ENCODE measurements around the gene LRMDA.

The LRMDA gene

DNA sequence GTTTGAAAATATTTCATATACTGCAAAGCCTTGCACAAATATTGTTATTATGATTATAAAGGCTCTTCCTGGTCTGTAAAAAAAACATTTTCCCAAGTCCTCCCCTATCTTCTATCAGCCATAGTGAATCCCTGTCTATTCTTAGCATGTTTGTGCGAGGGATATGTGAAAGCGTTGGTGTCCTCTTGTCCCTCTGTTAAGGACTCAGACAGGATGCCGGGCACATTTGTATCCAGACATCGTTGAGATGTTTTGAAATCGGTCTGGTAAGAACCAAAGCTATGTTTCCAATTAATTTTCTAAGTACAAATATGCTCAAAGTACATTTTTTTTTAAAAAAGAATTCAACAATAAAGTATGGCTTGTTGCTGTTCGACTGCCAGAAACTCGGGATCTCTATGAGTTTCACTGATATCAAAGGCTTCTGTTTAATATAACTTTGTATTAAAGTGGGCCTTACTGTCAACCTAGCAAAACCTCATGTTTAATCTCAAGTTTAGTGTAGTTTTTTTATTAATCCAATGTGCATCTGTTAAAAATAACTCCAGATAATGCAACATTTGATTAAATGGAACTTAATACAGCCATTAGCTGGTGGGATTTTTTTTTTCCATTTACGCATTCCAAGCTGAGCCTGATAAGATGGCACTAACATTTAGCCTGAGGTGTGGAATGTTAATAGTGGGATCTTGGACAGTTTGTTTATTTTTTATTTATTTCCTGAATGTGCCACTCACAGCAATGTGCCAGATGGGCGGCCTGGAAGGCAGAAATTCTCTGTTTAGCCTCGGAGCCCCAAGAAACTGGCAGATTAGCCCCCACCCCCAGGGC lies 754.3 kb downstream of the LRMDA start:
- no peak overlapping the region for H3K4me3 ChIP-seq (ENCODE audit: low read length)
- no peak for TF ChIP-seq ZNF274 (IDR thresholded peaks at IDR 0.05; ENCODE audit: low read depth, low read length)

DNA sequence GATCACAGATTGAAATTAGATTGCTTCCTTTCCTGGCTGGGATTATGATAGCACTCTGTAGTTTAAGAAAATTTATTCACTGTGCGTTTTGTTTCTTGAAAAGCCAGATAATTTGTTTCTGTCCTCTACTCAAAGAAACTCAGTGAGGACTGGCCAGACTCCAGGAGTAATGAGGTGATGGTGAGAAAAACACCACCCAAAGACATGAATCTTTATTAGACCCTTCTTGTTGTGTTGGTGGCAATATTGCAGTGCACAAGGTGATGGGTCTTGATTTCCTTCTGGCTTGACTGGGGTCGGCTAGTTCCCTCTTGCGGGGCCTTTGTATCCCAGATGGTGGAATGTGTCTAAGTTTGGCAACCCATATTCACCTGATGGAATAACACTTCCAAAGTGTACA lies 756.8 kb downstream of the LRMDA start:
- no peak for TF ChIP-seq ZNF274 (IDR thresholded peaks at IDR 0.05; ENCODE audit: low read depth, low read length)
- no peak overlapping the region for H3K4me3 ChIP-seq (ENCODE audit: low read length)

DNA sequence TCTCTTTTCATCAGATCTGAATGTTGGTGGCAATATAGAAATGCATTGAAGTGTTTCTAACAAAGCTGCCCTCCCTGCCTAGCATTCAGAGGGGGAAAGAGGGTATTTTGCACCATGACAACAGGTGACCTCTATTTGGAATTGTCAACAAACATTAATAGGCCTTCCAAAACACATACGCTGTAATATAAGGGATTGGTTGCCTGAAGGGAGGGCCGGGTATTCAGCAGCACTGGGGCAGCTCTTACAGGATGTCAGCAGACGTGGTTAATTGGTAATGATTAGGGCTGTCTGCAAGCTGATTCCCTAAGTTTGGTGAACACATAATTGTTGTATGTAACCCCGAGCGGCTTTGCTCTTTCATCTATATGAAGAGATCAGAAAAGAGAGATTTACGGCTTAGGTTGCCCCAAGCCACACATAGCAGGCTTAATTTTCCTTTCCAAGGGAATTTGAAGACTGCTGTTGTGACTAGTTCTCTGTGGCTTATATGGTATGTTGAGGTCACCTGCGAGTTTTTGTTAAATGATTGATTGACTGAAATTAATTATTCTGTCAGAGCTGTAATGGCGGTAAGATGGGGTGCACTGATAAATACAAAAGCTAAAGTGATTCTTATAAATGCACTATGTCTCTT lies 759.3 kb downstream of the LRMDA start:
- H3K4me3 ChIP-seq (ENCODE audit: low read length): no peak overlapping the region
- TF ChIP-seq ZNF274 (IDR thresholded peaks at IDR 0.05; ENCODE audit: low read depth, low read length): no peak

DNA sequence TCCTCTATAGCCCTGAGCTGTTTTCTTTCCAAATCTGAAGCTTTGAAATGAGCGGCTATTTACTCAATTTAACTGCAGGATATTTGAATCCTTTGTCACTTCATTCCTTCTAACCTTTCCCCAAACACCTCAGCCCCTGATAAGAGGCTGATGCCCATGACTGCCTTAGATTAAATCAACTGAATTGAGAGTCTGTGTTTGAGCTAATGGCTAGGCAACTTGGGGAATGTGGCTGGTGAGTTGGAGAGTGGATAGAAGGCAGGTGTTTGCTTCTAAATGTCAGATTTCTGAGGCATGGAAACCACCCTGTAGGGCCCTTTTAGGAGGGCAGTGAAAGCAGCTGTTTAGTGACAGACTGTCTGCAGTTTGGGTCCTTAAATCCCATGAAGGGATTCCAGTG lies 759.9 kb downstream of the LRMDA start:
- no peak for TF ChIP-seq ZNF274 (IDR thresholded peaks at IDR 0.05; ENCODE audit: low read depth, low read length)
- no peak overlapping the region for H3K4me3 ChIP-seq (ENCODE audit: low read length)

DNA sequence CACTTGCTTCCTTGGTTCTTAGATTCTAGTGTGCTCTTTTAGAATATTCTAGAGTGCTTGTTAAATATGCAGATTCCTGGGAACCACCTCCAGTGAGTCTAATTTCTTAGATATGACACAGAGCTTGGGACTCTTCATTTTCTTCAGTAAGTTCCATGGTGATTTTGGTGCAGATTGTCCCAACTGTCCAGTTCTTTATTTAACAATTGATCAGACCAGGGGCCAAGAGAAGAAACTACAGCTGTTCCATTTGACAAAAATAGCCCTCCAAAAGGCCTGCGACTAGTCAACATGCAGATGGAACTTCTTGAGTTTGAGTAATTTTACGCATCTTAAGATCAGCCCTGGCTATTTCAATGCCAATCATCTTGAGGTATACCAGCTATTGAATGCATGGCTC lies 760.7 kb downstream of the LRMDA start:
- TF ChIP-seq ZNF274 (IDR thresholded peaks at IDR 0.05; ENCODE audit: low read depth, low read length): no peak
- H3K4me3 ChIP-seq (ENCODE audit: low read length): no peak overlapping the region

DNA sequence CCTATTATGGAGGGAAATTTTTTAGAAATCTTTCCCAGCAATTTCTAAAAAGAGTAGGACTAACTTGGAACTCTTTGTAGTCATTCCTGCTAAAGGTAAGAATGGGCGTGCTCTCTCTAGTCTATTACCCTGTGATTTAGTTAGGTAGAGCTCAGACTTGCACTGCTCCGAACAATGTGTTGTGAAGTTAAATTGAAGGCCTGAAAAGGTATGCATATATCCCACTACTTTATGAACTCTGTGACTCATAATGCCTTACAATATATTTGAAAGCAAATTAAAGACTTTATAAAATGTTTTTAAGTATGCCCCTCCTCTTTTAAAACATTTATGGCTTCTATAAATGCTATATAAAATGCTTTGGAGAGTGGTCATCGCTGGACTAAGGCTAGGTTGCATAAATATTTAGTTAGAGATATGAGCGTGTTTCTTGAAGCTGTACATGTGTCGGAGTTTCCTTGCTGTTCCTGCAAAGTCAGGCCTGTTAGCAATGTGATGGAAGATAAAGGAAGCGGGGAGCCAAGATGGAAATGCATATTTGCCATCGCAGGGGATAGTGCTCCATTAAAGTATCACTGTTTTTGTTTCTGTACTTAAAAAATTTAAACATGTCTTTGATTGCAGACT lies 761.4 kb downstream of the LRMDA start:
- no peak overlapping the region for H3K4me3 ChIP-seq (ENCODE audit: low read length)
- TF ChIP-seq ZNF274 (IDR thresholded peaks at IDR 0.05; ENCODE audit: low read depth, low read length): no peak

DNA sequence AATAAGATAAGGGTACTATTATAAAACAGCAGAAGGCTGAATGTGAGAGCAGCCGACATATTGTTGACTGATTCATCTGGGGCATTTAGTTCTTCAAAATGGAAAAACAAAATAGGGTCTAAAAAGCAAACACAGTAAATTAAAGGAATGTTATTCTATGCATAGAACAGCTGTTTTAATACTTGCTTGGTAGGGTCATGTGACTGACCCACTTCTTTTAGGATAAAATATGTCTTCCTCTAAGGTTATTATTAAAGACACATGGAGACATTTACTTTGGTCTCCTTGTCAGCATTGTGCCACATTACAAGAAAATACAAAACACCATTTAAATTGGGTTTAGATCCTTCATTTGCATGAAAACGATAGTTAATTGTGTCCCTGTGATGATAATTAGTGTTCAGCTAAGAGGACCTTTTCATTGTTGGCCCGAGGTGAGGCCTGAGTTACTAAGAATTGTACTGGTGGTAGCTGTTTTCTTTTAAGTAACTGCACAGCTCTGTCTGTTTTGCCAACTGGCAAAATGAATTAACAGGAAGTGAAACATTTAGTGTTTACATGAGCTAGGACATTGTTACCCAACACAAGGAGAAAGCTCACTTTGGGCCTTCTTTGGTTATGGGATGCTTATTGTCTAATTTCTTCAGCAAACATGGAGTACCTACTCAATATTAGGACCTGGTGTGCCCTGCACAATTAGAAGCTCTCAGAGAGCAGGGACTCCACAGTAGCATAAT lies 764.4 kb downstream of the LRMDA start:
- no peak overlapping the region for H3K4me3 ChIP-seq (ENCODE audit: low read length)
- TF ChIP-seq ZNF274 (IDR thresholded peaks at IDR 0.05; ENCODE audit: low read depth, low read length): no peak

DNA sequence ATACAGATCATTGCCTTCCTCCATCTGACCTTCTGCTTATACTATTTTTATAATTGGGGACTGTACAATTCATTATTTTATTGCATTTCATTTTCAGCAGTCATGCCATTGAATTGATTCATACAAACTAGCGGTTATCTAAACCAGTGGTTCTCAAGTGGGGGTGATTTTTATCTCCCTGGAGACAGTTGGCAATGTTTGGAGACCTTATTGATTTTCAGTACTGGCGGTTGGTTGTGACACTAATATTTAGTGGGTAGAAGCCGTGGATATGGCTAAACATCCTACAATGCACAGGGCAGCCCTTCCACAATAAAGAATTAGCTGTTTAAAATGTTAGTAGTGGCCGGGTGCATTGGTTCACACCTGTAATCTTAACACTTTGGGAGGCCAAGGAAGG lies 765.9 kb downstream of the LRMDA start:
- TF ChIP-seq ZNF274 (IDR thresholded peaks at IDR 0.05; ENCODE audit: low read depth, low read length): no peak
- H3K4me3 ChIP-seq (ENCODE audit: low read length): no peak overlapping the region

DNA sequence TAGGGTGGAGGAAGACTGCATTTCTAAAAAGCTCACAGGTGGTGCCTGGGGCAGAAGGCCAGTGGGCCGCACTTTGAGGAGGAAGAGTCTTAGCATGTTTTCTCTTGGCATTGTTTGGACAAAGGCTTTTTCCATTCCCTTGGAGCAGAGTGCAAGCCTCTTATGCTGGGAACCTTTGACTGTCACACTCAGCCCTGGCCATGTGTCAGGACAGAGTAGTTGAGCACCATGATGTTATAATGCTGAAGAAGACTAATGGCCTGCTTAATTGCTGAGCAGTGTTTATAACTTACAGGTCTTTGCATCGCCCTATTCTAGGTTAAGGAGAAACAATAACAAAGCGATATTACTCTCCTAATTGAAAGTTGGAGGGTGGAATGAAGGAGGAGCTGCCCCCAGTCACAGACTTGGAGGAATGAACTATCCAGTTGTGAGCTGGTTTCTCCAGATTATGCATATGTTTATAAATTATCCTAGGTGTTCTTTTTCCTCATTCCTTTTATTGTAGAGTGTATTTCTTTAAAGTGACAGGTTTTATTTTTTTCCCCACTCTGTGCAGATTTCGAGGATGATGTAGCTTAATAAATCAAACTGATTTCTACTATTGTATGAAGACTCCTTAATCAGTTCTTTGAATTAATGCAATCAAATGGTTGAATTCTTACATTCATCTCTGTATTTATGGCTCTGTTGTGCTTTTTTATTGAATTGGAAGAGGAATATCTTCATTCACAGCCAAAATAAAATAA lies 767.0 kb downstream of the LRMDA start:
- TF ChIP-seq ZNF274 (IDR thresholded peaks at IDR 0.05; ENCODE audit: low read depth, low read length): no peak
- H3K4me3 ChIP-seq (ENCODE audit: low read length): no peak overlapping the region

DNA sequence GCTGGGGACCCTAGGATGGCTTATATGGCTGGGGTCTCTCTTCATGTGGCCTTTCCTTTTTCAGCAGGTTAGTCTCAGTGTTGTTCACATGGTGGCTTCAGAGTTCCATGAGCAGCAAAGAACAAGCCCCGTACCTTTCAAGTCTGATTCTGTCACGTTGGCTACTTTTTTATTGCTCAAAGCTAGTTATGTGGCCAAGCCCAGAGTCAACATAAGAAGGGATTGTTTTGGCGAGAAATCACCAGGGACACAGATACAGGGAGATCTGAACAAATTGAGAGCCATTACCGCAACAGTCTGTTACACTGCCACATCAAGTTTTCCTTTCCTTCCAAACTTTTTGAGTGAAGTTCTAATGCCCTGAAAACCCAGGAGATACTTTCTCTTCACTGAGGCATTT lies 770.5 kb downstream of the LRMDA start:
- no peak overlapping the region for H3K4me3 ChIP-seq (ENCODE audit: low read length)
- TF ChIP-seq ZNF274 (IDR thresholded peaks at IDR 0.05; ENCODE audit: low read depth, low read length): no peak

DNA sequence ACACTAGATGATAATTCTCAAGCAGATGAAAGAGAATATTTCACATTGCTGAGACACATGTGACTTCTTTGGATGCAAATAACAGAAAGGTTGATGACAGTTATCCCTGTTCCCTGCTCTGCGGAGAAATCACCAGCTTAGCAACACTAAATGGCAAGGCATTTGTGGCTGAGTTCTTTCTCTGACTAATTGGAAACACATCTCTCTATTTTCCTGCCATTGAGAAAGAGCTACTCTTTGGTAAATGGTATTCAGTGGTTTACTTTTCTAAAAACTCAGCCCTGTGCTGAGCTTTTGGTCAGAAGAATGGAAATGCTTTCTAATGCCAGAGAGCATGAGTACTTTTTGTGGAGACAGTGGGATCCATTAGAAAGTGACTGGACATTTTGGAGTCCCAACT lies 771.4 kb downstream of the LRMDA start:
- no peak overlapping the region for H3K4me3 ChIP-seq (ENCODE audit: low read length)
- no peak for TF ChIP-seq ZNF274 (IDR thresholded peaks at IDR 0.05; ENCODE audit: low read depth, low read length)

DNA sequence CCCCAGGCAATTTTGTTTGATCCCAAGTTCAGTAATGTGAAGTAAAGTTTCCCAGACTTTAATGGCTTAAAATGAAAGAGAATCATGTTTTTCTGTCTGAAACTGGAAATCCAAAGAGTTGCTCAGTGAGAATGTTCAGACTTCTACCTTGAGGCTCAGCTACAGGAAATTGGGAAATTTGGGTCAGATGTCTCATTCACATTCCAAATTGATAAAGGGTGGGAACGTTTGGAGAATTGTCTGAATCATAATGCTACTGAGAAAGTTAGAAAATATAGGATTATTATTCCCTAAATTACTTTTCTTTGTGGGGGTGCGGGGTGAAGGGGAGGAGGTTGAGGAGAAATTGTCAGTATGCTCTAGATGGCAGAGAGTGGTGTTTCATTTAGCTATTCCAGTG lies 773.9 kb downstream of the LRMDA start:
- no peak overlapping the region for H3K4me3 ChIP-seq (ENCODE audit: low read length)
- TF ChIP-seq ZNF274 (IDR thresholded peaks at IDR 0.05; ENCODE audit: low read depth, low read length): no peak

DNA sequence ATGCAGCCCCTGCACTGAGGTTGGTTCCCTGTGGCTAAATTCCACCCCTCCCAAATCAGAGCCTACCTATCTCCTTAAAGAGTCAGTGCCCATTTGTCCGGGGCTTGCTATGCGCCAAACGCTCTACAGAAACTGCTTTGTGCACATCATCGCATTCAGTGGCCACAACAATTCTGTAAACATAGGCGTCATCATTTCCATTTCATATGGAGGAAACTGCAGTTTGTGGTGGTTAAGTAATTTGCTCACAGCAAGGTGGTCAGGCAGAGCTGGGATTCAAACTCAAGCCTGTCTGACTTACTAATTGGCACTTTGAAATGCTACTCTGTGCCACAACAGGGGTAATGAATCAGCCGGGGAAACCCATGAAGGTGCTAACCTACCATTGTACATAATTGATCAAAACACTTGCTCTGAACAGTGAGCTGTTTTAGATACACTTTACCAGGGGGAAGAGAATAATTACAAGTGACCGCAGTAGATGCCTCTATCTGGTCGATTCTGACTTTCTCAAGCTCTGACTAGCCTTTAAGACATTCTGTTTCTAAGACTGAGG lies 775.5 kb downstream of the LRMDA start:
- no peak for TF ChIP-seq ZNF274 (IDR thresholded peaks at IDR 0.05; ENCODE audit: low read depth, low read length)
- H3K4me3 ChIP-seq (ENCODE audit: low read length): no peak overlapping the region

All from GM08714 (cell line).